Tibial nerve (tissue), 4 donors: ENCODE data around the gene TCIRG1.

Source experiments
- CTCF ChIP-seq, 5 experiments: fragments of 200-600 bp in 3 of 5; fragments of 450-650 bp in 2 of 5; sonication (generic) in 3 of 5; IDR thresholded peaks; one replicate each; pipeline ENCODE4 v1.5.1; 2016 to 2019; ENCODE audit warnings: antibody characterized with exemption in 5 of 5, mild to moderate bottlenecking in 3 of 5, moderate library complexity in 2 of 5
- EP300 ChIP-seq, 2 donors: sonication (generic); formaldehyde crosslinking; IDR thresholded peaks; one replicate each; pipeline ENCODE4 v1.6.1; 2017; ENCODE audit warnings: antibody characterized with exemption in 2 of 2, mild to moderate bottlenecking in 1 of 2
- POLR2A ChIP-seq, 2 donors: fragments of 450-650 bp; IDR thresholded peaks; one replicate each; pipeline ENCODE4 v1.6.1; 2017; ENCODE audit warnings: antibody characterized with exemption in 2 of 2, mild to moderate bottlenecking in 2 of 2, moderate library complexity in 2 of 2

- no peak for TF ChIP-seq CTCF (IDR thresholded peaks at IDR 0.05)
- TF ChIP-seq POLR2A (IDR thresholded peaks at IDR 0.05) = no peak
- no peak for TF ChIP-seq EP300 (IDR thresholded peaks at IDR 0.05)
Observed at GRCh38 chr11:68043029-68043348, 4.2 kb downstream of the TCIRG1 start.
